HUES6 (cell line): ENCODE data around the gene RNF13.
"Not testable (repeated sequence)": the region's sequence is repeated elsewhere in the genome, so short reads cannot be mapped to it uniquely, and the experiment has no call there.

Experiments used
- H3K27ac ChIP-seq: 2 replicates; pipeline ENCODE4 v1.7.0; 2013; ENCODE audit warnings: low read depth, mild to moderate bottlenecking, low read length, inconsistent platforms
- H3K27me3 ChIP-seq: 2 replicates; pipeline ENCODE4 v1.6.1; 2013; ENCODE audit warnings: low read length; ENCODE audit not compliant: control insufficient read depth, insufficient read depth
- H3K36me3 ChIP-seq: 2 replicates; pipeline ENCODE4 v1.6.1; 2013; ENCODE audit warnings: low read length; ENCODE audit not compliant: control insufficient read depth, insufficient read depth
- H3K4me1 ChIP-seq: 2 replicates; pipeline ENCODE4 v1.6.1; 2013; ENCODE audit warnings: low read length; ENCODE audit not compliant: control insufficient read depth, insufficient read depth
- H3K4me3 ChIP-seq: 2 replicates; pipeline ENCODE4 v1.5.1; 2013; ENCODE audit warnings: low read depth, low read length
- H3K9ac ChIP-seq: one replicate; pipeline ENCODE4 v1.6.1; 2013; ENCODE audit warnings: mild to moderate bottlenecking, low read length
- H3K9me3 ChIP-seq: 2 replicates; pipeline ENCODE4 v1.6.1; 2013; ENCODE audit warnings: low read depth, low read length; ENCODE audit not compliant: control insufficient read depth, insufficient read depth

Gene RNF13

DNA sequence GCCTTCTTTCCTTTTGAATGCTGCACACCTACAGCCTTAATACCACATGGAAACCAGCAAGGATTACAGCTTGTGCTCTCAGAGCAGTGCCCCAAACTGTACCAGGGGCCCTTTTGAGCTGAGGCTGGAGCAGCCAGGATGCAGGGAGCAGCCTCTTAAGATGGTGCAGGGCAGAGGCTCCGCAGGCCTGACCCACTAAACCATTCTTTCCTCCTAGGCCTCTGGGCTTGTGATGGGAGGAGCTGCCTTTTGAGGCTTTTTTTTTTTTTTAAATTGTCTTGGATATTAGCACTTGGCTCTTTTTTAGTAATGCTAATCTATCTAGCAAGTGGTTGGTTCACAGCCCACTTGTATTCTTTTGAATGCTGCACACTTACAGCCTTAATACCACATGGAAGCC is 120.0 kb downstream of the RNF13 start:
- Histone ChIP-seq H3K9me3 (peaks cover 29% of the 10 kb centered on the region), H3K4me1 (no peaks in the 10 kb centered on the region), H3K27me3 (no peaks in the 10 kb centered on the region), H3K4me3 (no peak overlapping the region), H3K36me3 (peaks cover 13% of the 10 kb centered on the region), H3K9ac (no peak overlapping the region), H3K27ac (no peak overlapping the region)

DNA sequence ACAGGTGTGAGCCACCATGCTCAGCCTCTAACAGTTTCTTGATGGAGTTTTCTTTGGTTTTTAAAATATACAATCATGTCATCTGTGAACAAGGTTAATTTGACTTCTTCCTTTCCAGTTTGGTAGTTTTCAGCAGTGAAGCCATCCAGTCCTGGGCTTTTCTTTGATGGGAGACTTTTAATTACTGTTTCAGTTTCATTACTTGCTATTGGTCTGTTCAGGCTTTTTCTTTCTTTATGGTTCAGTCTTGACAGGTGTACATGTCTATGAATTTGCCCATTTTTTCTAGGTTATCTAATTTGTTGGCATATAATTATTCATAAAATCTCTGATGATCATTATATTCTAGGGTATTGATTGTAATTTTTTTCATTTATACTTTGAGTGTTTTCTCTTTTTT is 120.8 kb downstream of the RNF13 start:
- no peaks in the 10 kb centered on the region for H3K4me1 ChIP-seq
- H3K27ac ChIP-seq: no peak overlapping the region

DNA sequence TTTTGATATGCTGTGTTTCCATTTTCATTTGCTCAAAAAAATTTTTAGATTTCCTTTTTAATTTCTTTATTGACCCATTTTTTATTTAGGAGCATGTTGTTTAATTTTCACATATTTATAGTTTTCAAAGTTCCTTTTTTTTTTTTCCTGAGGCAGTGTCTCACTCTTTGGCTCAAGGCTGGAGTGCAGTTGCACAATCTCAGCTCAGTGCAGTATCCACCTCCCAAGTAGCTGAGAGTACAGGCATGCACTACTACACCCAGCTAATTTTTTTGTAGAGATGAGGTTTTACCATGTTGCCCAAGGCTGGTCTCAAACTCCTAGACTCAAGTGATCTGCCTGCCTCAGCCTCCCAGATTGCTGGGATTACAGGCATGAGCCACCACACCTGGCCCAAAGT is 121.5 kb downstream of the RNF13 start:
- H3K4me3 ChIP-seq: no peak overlapping the region
- peaks cover 29% of the 10 kb centered on the region for H3K9me3 ChIP-seq
- H3K9ac ChIP-seq: no peak overlapping the region
- peaks cover 10% of the 10 kb centered on the region for H3K36me3 ChIP-seq
- H3K27ac ChIP-seq: no peak overlapping the region
- H3K27me3 ChIP-seq: no peaks in the 10 kb centered on the region
- no peaks in the 10 kb centered on the region for H3K4me1 ChIP-seq

More for the DNA sequence above, 120.8 kb downstream of the RNF13 start:
- Histone ChIP-seq H3K27me3 (no peaks in the 10 kb centered on the region), H3K4me3 (no peak overlapping the region), H3K36me3 (peaks cover 13% of the 10 kb centered on the region), H3K9ac (no peak overlapping the region), H3K9me3 (peaks cover 30% of the 10 kb centered on the region)

DNA sequence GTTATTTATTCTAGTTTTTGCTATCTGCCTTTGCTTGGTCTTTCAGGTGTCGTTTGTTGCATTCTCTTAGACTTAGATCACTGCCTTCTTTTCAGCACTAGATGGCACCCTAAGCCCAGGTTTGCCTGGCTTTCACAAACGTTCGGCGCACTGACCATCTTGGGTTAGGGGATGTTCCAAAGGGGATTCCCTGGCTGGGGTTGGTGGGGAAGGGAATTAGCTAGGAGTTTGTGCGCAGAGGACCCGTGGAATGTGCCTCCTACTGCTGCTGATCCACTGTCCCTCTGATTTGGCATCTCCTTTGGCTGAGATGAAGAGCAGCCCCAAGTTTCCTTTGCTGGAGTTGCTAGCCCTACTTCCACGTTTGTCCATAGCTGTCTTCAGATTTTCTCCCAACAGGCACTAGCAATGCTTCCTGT is 123.8 kb downstream of the RNF13 start:
- Histone ChIP-seq H3K27ac (no peak overlapping the region), H3K4me1 (no peaks in the 10 kb centered on the region), H3K36me3 (peaks cover 13% of the 10 kb centered on the region), H3K9me3 (peaks cover 19% of the 10 kb centered on the region), H3K9ac (no peak overlapping the region), H3K4me3 (no peak overlapping the region), H3K27me3 (no peaks in the 10 kb centered on the region)

DNA sequence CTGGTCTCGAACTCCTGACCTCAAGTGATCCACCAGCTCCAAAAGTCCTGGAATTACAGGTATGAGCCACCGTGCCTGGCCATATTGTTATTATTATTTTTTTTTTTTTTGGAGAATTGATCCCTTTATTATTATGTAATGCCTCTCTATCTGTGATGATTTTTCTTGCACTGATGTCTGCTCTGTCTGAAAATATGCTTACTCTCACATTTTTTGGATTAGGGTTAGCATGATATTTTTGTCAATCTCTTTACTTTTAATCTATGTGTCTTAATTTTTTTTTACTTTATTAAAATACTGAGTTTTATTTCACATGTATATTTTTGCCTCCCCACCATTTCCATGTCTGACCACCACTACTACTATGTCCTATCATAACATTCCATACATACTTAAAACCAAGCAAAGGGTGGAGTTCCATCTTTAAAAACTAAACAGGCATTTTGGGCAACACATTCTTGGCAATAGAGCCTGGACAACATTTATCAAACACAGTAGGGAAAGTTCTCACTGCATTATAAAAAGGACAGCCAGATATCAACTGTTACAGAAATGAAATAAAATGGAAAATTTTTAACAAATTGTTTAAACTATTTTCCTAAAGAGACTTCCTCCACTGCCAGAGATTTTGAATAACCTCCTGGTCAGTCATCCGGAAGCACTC is 125.5 kb downstream of the RNF13 start:
- H3K36me3 ChIP-seq, H3K4me1 ChIP-seq, H3K27ac ChIP-seq: not testable (repeated sequence)

DNA sequence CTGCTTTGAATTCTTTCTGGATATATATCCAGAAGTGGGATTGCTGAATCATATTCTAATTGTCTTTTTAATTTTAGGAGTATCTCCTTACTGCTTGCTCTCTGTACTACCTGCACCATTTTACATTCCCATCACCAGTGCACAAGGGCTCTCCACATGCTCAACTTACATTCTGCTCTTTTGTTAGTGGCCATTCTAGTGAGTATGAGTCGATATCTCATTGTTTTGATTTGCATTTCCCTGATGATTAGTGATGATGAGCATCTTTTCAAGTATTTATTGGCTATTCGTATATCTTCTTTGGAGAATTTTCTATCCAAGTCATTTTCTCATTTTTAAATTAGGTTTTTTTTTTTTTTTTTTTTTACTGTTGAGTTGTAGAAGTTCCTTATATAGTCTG is 128.2 kb downstream of the RNF13 start:
- H3K4me3 ChIP-seq: no peak overlapping the region
- peaks cover 22% of the 10 kb centered on the region; the same call in 1 of the 2 replicates for H3K9me3 ChIP-seq

More for the DNA sequence above, 125.5 kb downstream of the RNF13 start:
- H3K27me3 ChIP-seq, H3K9ac ChIP-seq, H3K4me3 ChIP-seq: not testable (repeated sequence)
- peaks cover 12% of the 10 kb centered on the region; the same call in 1 of the 2 replicates for H3K9me3 ChIP-seq

DNA sequence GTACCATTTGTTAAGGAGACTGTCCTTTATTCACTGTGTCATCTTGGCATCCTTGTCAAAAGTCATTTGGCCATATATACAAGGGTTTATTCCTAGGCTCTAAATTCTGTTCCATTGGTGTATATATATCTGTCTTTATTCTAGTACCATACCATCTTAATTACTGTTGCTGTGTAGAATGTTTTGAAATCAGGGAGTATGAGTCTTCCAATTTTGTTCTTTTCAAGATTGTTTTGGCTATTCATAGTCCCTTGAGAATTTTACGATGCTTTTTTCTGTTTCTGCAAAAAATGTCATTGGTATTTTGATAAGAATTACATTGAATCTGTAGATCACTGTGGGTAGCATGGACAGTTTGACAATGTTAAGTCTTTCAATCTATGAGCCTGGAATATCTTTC is 128.9 kb downstream of the RNF13 start:
- H3K4me1 ChIP-seq: no peaks in the 10 kb centered on the region
- peaks cover 5% of the 10 kb centered on the region; the same call in 1 of the 2 replicates for H3K36me3 ChIP-seq
- H3K9ac ChIP-seq: no peak overlapping the region
- peaks cover 30% of the 10 kb centered on the region; the same call in 1 of the 2 replicates for H3K9me3 ChIP-seq
- no peak overlapping the region for H3K4me3 ChIP-seq
- H3K27me3 ChIP-seq: no peaks in the 10 kb centered on the region
- no peak overlapping the region for H3K27ac ChIP-seq

More for the DNA sequence above, 128.2 kb downstream of the RNF13 start:
- H3K36me3 ChIP-seq: peaks cover 4% of the 10 kb centered on the region; the same call in 1 of the 2 replicates
- no peak overlapping the region for H3K27ac ChIP-seq
- H3K27me3 ChIP-seq: no peaks in the 10 kb centered on the region
- no peaks in the 10 kb centered on the region for H3K4me1 ChIP-seq
- H3K9ac ChIP-seq: no peak overlapping the region

DNA sequence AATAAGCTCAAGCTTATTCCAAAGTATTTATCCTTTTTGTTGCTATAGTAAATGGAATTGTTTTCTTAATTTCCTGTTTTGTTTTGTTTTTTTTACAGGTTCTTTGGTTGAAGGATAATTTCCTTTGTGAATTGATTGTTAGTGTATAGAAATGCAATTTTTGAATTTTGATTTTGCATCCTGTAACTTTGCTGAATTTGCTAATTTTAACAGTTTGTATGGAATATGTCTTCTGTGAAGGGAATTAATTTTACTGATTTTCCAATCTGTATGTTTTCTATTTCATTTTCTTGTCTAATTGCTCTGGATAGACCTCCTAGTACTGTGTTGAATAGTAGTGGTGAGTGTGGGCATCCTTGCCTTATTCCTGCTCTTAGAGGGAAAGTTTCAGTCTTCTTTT is 129.4 kb downstream of the RNF13 start:
- Histone ChIP-seq H3K27ac (no peak overlapping the region), H3K27me3 (no peaks in the 10 kb centered on the region), H3K9ac (no peak overlapping the region), H3K4me1 (no peaks in the 10 kb centered on the region), H3K9me3 (peaks cover 34% of the 10 kb centered on the region; the same call in 1 of the 2 replicates), H3K4me3 (no peak overlapping the region), H3K36me3 (peaks cover 6% of the 10 kb centered on the region; the same call in 1 of the 2 replicates)

DNA sequence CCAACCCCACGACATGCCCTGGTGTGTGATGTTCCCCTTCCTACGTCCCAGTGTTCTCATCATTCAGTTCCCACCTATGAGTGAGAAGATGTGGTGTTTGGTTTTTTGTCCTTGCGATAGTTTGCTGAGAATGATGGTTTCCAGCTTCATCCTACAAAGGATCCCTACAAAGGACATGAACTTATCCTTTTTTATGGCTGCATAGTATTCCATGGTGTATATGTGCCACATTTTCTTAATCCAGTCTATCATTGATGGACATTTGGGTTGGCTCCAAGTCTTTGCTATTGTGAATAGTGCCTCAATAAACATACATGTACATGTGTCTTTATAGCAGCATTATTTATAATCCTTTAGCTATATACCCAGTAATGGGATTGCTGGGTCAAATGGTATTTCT is 131.0 kb downstream of the RNF13 start:
- not testable (repeated sequence) for H3K9ac ChIP-seq, H3K4me3 ChIP-seq, H3K4me1 ChIP-seq, H3K27ac ChIP-seq, H3K27me3 ChIP-seq
- Histone ChIP-seq H3K36me3 (peaks cover 12% of the 10 kb centered on the region; the same call in 1 of the 2 replicates), H3K9me3 (peaks cover 38% of the 10 kb centered on the region; the same call in 1 of the 2 replicates)

DNA sequence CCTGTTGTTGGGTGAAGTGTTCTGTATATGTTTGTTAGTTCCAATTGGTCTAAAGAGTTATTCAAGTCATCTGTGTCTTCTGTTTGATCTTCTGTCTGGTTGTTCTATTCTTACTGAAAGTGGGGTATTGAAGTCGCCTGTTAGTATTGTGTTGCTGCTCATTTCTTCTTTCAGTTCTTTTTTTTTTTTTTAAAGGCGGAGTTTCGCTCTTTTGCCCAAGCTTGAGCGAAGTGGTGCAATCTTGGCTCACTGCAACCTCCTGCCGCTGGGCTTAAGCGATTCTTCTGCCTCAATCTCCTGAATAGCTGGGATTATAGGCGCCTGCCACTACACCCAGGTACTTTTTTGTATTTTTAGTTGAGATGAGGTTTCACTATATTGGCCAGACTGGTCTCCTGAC is 134.2 kb downstream of the RNF13 start:
- H3K9me3 ChIP-seq: peaks cover 33% of the 10 kb centered on the region; the same call in 1 of the 2 replicates
- no peak overlapping the region for H3K27ac ChIP-seq
- H3K4me3 ChIP-seq: no peak overlapping the region
- no peak overlapping the region for H3K9ac ChIP-seq
- no peaks in the 10 kb centered on the region for H3K4me1 ChIP-seq
- peaks cover 38% of the 10 kb centered on the region; the same call in 1 of the 2 replicates for H3K36me3 ChIP-seq
- no peaks in the 10 kb centered on the region for H3K27me3 ChIP-seq

DNA sequence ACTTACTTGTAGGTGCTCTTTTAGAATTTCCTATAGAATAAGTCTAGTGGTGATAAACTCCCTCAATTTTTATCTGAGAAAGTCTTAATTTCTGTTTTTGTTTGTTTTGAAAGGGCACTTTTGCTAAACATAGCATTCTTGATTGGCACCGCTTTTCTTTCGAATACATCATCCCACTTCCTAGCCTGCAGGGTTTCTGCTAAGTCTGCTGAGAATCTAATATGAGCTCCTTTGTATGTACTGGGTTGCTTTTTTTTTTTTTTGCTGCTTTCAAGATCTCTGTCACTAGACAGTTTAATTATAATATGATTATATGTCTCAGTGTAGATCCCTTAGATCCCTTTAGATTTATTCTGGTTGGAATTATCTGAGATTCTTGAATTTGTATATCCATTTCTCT is 136.2 kb downstream of the RNF13 start:
- H3K27me3 ChIP-seq: no peaks in the 10 kb centered on the region

More for the DNA sequence above, 136.2 kb downstream of the RNF13 start:
- no peaks in the 10 kb centered on the region for H3K4me1 ChIP-seq
- no peak overlapping the region for H3K4me3 ChIP-seq
- H3K9me3 ChIP-seq: peaks cover 24% of the 10 kb centered on the region; the same call in 1 of the 2 replicates
- peaks cover 50% of the 10 kb centered on the region for H3K36me3 ChIP-seq
- H3K27ac ChIP-seq: no peak overlapping the region
- no peak overlapping the region for H3K9ac ChIP-seq
